WTC11 (cell line): Measurements from ENCODE around the gene GLT8D1. TPM values are rescaled to one million over a fixed set of nuclear protein-coding genes. Genes with fewer than 3 reads are reported as not detected.

Experiments
- ATAC-seq: fragments of 200-7000 bp; cut with Tn5 transposase; 2 replicates; pipeline ENCODE4 v1.10.0; 2021; ENCODE audit warnings: mild to moderate bottlenecking, moderate library complexity
- CTCF ChIA-PET: fragments of 300-600 bp; sonication (Branson Sonifier 250); formaldehyde crosslinking; loops from one replicate; lab custom pipeline; 2021; ENCODE audit warnings: antibody characterized with exemption; lab: Charles Lee
- POLR2A ChIA-PET: fragments of 350-600 bp; sonication (Branson Sonifier 250); formaldehyde crosslinking; loops from one replicate; lab custom pipeline; 2021; ENCODE audit warnings: antibody characterized with exemption; lab: Charles Lee
- DNase-seq: peaks from one replicate; pipeline ENCODE4 v3.0.0; 2021; ENCODE audit warnings: low spot score
- H3K27ac Mint-ChIP-seq: 2 replicates; pipeline ENCODE4 v1.8.0; 2021; ENCODE audit warnings: mixed read lengths
- H3K27me3 Mint-ChIP-seq: 2 replicates; pipeline ENCODE4 v1.8.0; 2021; ENCODE audit warnings: low read depth, mild to moderate bottlenecking, moderate library complexity, mixed read lengths
- H3K36me3 Mint-ChIP-seq: 2 replicates; pipeline ENCODE4 v1.8.0; 2021; ENCODE audit warnings: mixed read lengths
- H3K4me1 Mint-ChIP-seq: 2 replicates; pipeline ENCODE4 v1.8.0; 2022; ENCODE audit warnings: mixed read lengths
- H3K4me3 Mint-ChIP-seq: 2 replicates; pipeline ENCODE4 v1.8.0; 2021; ENCODE audit warnings: mild to moderate bottlenecking, moderate library complexity, mixed read lengths
- H3K9me3 Mint-ChIP-seq: 2 replicates; pipeline ENCODE4 v1.8.0; 2021; ENCODE audit warnings: mixed read lengths
- ARID4B ChIP-seq: sonication (generic); formaldehyde crosslinking; IDR thresholded peaks from 2 replicates; pipeline ENCODE4 v1.8.0; 2023; ENCODE audit warnings: missing genetic modification reagents, mild to moderate bottlenecking, borderline replicate concordance
- FOXP1 ChIP-seq: sonication (generic); formaldehyde crosslinking; IDR thresholded peaks from 2 replicates; pipeline ENCODE4 v1.8.0; 2022; ENCODE audit warnings: missing genetic modification reagents, mild to moderate bottlenecking, moderate library complexity, borderline replicate concordance
- HMGA2 ChIP-seq: fragments of 250-450 bp; sonication (Bioruptor Pico); IDR thresholded peaks from 2 replicates; pipeline ENCODE4 v1.4.0; 2021; ENCODE audit warnings: mild to moderate bottlenecking, moderate library complexity
- JUN ChIP-seq: sonication (generic); formaldehyde crosslinking; IDR thresholded peaks from 2 replicates; pipeline ENCODE4 v1.8.0; 2023; ENCODE audit warnings: mild to moderate bottlenecking, missing genetic modification reagents
- NR3C1 ChIP-seq: sonication (generic); formaldehyde crosslinking; conservative IDR thresholded peaks from 2 replicates; pipeline ENCODE4 v1.8.1; 2023; ENCODE audit warnings: low read depth, mild to moderate bottlenecking, missing genetic modification reagents
- OVOL2 ChIP-seq: fragments of 250-450 bp; sonication (Bioruptor Pico); IDR thresholded peaks from 2 replicates; pipeline ENCODE4 v1.9.0; 2021; ENCODE audit warnings: mild to moderate bottlenecking, borderline replicate concordance
- PREB ChIP-seq: sonication (generic); formaldehyde crosslinking; IDR thresholded peaks from 2 replicates; pipeline ENCODE4 v1.8.1; 2022; ENCODE audit warnings: mild to moderate bottlenecking, missing genetic modification reagents, moderate library complexity, borderline replicate concordance
- RORB ChIP-seq: fragments of 250-450 bp; sonication (Bioruptor Pico); IDR thresholded peaks from 2 replicates; pipeline ENCODE4 v1.9.0; 2021; ENCODE audit warnings: mild to moderate bottlenecking
- TP53 ChIP-seq: sonication (generic); formaldehyde crosslinking; IDR thresholded peaks from 2 replicates; pipeline ENCODE4 v1.8.1; 2023; ENCODE audit warnings: mild to moderate bottlenecking, missing genetic modification reagents
- ZNF121 ChIP-seq: sonication (generic); formaldehyde crosslinking; IDR thresholded peaks from 2 replicates; pipeline ENCODE4 v1.8.0; 2023; ENCODE audit warnings: missing genetic modification reagents
- ZNF138 ChIP-seq: sonication (generic); formaldehyde crosslinking; conservative IDR thresholded peaks from 2 replicates; pipeline ENCODE4 v1.8.1; 2022; ENCODE audit warnings: mild to moderate bottlenecking, moderate library complexity, missing genetic modification reagents
- ZNF281 ChIP-seq: sonication (generic); formaldehyde crosslinking; IDR thresholded peaks from 2 replicates; pipeline ENCODE4 v1.8.0; 2023; ENCODE audit warnings: mild to moderate bottlenecking, missing genetic modification reagents
- ZNF317 ChIP-seq: sonication (generic); formaldehyde crosslinking; IDR thresholded peaks from 2 replicates; pipeline ENCODE4 v1.8.1; 2023; ENCODE audit warnings: low read depth, mild to moderate bottlenecking, moderate library complexity, missing genetic modification reagents, borderline replicate concordance
- ZNF423 ChIP-seq: fragments of 250-450 bp; sonication (Bioruptor Pico); IDR thresholded peaks from 2 replicates; pipeline ENCODE4 v2.1.2; 2022; ENCODE audit warnings: mild to moderate bottlenecking, moderate library complexity
- total RNA-seq: library from RNA; stranded (reverse); gene quantifications from 3 replicates; pipeline ENCODE4 v1.2.3, GENCODE V29; 2021

GLT8D1 gene
- total RNA-seq, 1 experiment from 2014 or later, result 41.2 TPM

- TF ChIP-seq ZNF281 (no peak), ZNF423 (no peak), ARID4B (CRISPR knock-in tag) (0 out of 2 replicates have a peak, but pooled peaks have one; percentile 33), JUN (CRISPR knock-in tag) (no peak), ZNF138 (CRISPR knock-in tag) (no peak), RORB (CRISPR knock-in tag) (no peak), ZNF121 (CRISPR knock-in tag) (no peak), HMGA2 (CRISPR knock-in tag) (no peak), OVOL2 (CRISPR knock-in tag) (no peak), NR3C1 (no peak), ZNF317 (no peak)
- TF ChIP-seq, all 79 proteins: peak for 9
These were observed 9.0 kb upstream of the GLT8D1 start (continued) for GRCh38 chr3:52714335-52715302.

- Mint-ChIP-seq H3K4me3 (no peak overlapping the region), H3K27me3 (no peaks in the 10 kb centered on the region), H3K4me1 (peaks cover 8% of the 10 kb centered on the region), H3K36me3 (peaks cover 19% of the 10 kb centered on the region), H3K9me3 (no peaks in the 10 kb centered on the region), H3K27ac (no peak overlapping the region; the same call in 1 of the 2 replicates)
- TF ChIP-seq PREB (CRISPR knock-in tag), result no peak
- no peak for TF ChIP-seq FOXP1 (CRISPR knock-in tag)
- no peak for TF ChIP-seq TP53 (CRISPR knock-in tag)
- ATAC-seq (no peak), DNase-seq (no peak)
- ChIA-PET CTCF (no interaction called here), POLR2A (no interaction called here)
These were observed 7.0 kb upstream of the GLT8D1 start for GRCh38 chr3:52712291-52713212.
